ENCODE data around the gene CPNE5. TPM values are rescaled to one million over a fixed set of nuclear protein-coding genes. Genes with fewer than 3 reads are reported as not detected.

CPNE5 gene
- polyA plus RNA-seq, 1 of the 3 experiments (the other 2 are of a cell fraction): 0.30 TPM

GRCh38 chr6:36701401-36701991 is 137.7 kb downstream of the CPNE5 start:
- no peak overlapping the region for H2AFZ ChIP-seq (ENCODE audit: low read depth)
- POLR2A ChIA-PET: no interaction called here

GRCh38 chr6:36700831-36701230 is 138.4 kb downstream of the CPNE5 start:
- H3K9me3 ChIP-seq: no peaks in the 10 kb centered on the region
- H3K4me3 ChIP-seq (ENCODE audit: low read depth in 2 of 2, low read length in 1 of 2): no peak overlapping the region
- H3K9me2 ChIP-seq: no peaks in the 10 kb centered on the region
- no peak overlapping the region for H3K4me2 ChIP-seq
- no peak overlapping the region for H3K9ac ChIP-seq
- 98% methylated on average over 3 of the region's 3 CpGs for WGBS (ENCODE audit: low lambda C conversion rate)
- no peaks in the 10 kb centered on the region for H3K79me2 ChIP-seq (ENCODE audit: insufficient read depth)
- no peak for DNase-seq
- no peaks in the 10 kb centered on the region; a peak in 1 of 4 replicates for H3K4me1 ChIP-seq (ENCODE audit: control insufficient read depth in 1 of 2, insufficient read depth in 2 of 2, low read depth in 1 of 2, low read length in 1 of 2)
- no peak overlapping the region for H3K27ac ChIP-seq (ENCODE audit: low read depth in 2 of 2, low read length in 1 of 2)
- H4K20me1 ChIP-seq (ENCODE audit: insufficient read depth): no peaks in the 10 kb centered on the region
- no peaks in the 10 kb centered on the region for H3K27me3 ChIP-seq (ENCODE audit: insufficient read depth)
- H2AFZ ChIP-seq (ENCODE audit: low read depth): no peak overlapping the region
- no peaks in the 10 kb centered on the region for H3F3A ChIP-seq (replicated peaks; ENCODE audit: insufficient read depth)
- CTCF ChIA-PET: interaction anchor here (1.4 to 1.7 kb wide), 2 partner anchors 17 to 23 kb away, joined by 3 to 5 read pairs; no protein-coding TSS in a partner anchor
- no peaks in the 10 kb centered on the region for H3K36me3 ChIP-seq (replicated peaks in 1 of 2; ENCODE audit: control insufficient read depth in 1 of 2, insufficient read depth in 2 of 2, low read length in 1 of 2)
- TF ChIP-seq GABPA (IDR thresholded peaks at IDR 0.05; ENCODE audit: low read depth): no peak
- no peak for TF ChIP-seq EP300 (IDR thresholded peaks at IDR 0.05; ENCODE audit: borderline replicate concordance in 1 of 2, low read depth in 1 of 2, low read length in 1 of 2)
- no peak for TF ChIP-seq RFX5 (IDR thresholded peaks at IDR 0.05; ENCODE audit: low read length)
- TF ChIP-seq, protein P1, sequence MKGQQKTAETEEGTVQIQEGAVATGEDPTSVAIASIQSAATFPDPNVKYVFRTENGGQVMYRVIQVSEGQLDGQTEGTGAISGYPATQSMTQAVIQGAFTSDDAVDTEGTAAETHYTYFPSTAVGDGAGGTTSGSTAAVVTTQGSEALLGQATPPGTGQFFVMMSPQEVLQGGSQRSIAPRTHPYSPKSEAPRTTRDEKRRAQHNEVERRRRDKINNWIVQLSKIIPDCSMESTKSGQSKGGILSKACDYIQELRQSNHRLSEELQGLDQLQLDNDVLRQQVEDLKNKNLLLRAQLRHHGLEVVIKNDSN (IDR thresholded peaks at IDR 0.05; ENCODE audit: borderline replicate concordance, low read depth): no peak
- no peak for TF ChIP-seq CTCF (IDR thresholded peaks at IDR 0.05)
- TF ChIP-seq POLR2AphosphoS5 (IDR thresholded peaks at IDR 0.05; ENCODE audit: low read depth, low read length): no peak
- TF ChIP-seq ELF1 (IDR thresholded peaks at IDR 0.05): no peak
- no peak for TF ChIP-seq RAD21 (IDR thresholded peaks at IDR 0.05; ENCODE audit: low read length)
- TF ChIP-seq, protein P2, sequence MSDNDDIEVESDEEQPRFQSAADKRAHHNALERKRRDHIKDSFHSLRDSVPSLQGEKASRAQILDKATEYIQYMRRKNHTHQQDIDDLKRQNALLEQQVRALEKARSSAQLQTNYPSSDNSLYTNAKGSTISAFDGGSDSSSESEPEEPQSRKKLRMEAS (IDR thresholded peaks at IDR 0.05; ENCODE audit: low read depth): no peak
- TF ChIP-seq GATA2 (CRISPR knock-in tag; IDR thresholded peaks at IDR 0.05): no peak
- TF ChIP-seq FOXJ3 (CRISPR knock-in tag; IDR thresholded peaks at IDR 0.05): no peak
- TF ChIP-seq TEAD4 (IDR thresholded peaks at IDR 0.05; ENCODE audit: borderline replicate concordance, insufficient read depth): no peak
- POLR2A ChIA-PET: no interaction called here

More at GRCh38 chr6:36701401-36701991, 137.7 kb downstream of the CPNE5 start:
- Histone ChIP-seq H4K20me1 (ENCODE audit: insufficient read depth) (no peaks in the 10 kb centered on the region), H3K9ac (no peak overlapping the region), H3K27me3 (ENCODE audit: insufficient read depth) (no peaks in the 10 kb centered on the region), H3K27ac (ENCODE audit: low read depth in 2 of 2, low read length in 1 of 2) (no peak overlapping the region), H3K4me1 (ENCODE audit: control insufficient read depth in 1 of 2, insufficient read depth in 2 of 2, low read depth in 1 of 2, low read length in 1 of 2) (no peaks in the 10 kb centered on the region; a peak in 1 of 4 replicates), H3K36me3 (replicated peaks in 1 of 2; ENCODE audit: control insufficient read depth in 1 of 2, insufficient read depth in 2 of 2, low read length in 1 of 2) (no peaks in the 10 kb centered on the region), H3K4me2 (no peak overlapping the region), H3K79me2 (ENCODE audit: insufficient read depth) (no peaks in the 10 kb centered on the region), H3K9me2 (no peaks in the 10 kb centered on the region), H3F3A (replicated peaks; ENCODE audit: insufficient read depth) (no peaks in the 10 kb centered on the region), H3K9me3 (no peaks in the 10 kb centered on the region), H3K4me3 (ENCODE audit: low read depth in 2 of 2, low read length in 1 of 2) (no peak overlapping the region)
- DNase-seq: no peak
- no peak for TF ChIP-seq SMC3 (IDR thresholded peaks at IDR 0.05; ENCODE audit: low read depth, low read length)
- TF ChIP-seq FOXJ3 (CRISPR knock-in tag; IDR thresholded peaks at IDR 0.05): no peak
- TF ChIP-seq POLR2AphosphoS5 (IDR thresholded peaks at IDR 0.05; ENCODE audit: low read depth, low read length): no peak
- TF ChIP-seq RAD21 (IDR thresholded peaks at IDR 0.05; ENCODE audit: low read length): peak; percentile 33
- WGBS (ENCODE audit: low lambda C conversion rate): 81% methylated on average over 3 of the region's 3 CpGs
- CTCF ChIA-PET: interaction anchor here (1.4 to 1.7 kb wide), 2 partner anchors 18 to 22 kb away, joined by 3 to 5 read pairs; no protein-coding TSS in a partner anchor
